Loucy (cell line): ENCODE data around the gene EEF1AKMT1.

Experiments
- H2AFZ ChIP-seq: fragments of 200-600 bp; sonication (generic); 2 replicates; pipeline ENCODE4 v1.6.0; 2016; ENCODE audit warnings: antibody characterized with exemption, mild to moderate bottlenecking, low read length, moderate library complexity
- H3F3A ChIP-seq: fragments of 200-600 bp; 2 replicates; pipeline ENCODE4 v1.6.0; 2016; ENCODE audit warnings: antibody characterized with exemption, low read depth, mild to moderate bottlenecking
- H3K27me3 ChIP-seq: fragments of 200-600 bp; sonication (generic); 2 replicates; pipeline ENCODE4 v1.6.1; 2014; ENCODE audit warnings: low read length, mild to moderate bottlenecking; ENCODE audit not compliant: insufficient read depth, poor library complexity, severe bottlenecking
- H3K36me3 ChIP-seq: fragments of 200-600 bp; sonication (generic); 2 replicates; pipeline ENCODE4 v1.6.1; 2016; ENCODE audit warnings: low read length; ENCODE audit not compliant: insufficient read depth
- H3K4me1 ChIP-seq: fragments of 200-600 bp; sonication (generic); 2 replicates; pipeline ENCODE4 v1.5.1; 2014; ENCODE audit warnings: low read length, mild to moderate bottlenecking; ENCODE audit not compliant: insufficient read depth, poor library complexity, severe bottlenecking
- H3K4me2 ChIP-seq: fragments of 200-600 bp; sonication (generic); 2 replicates; pipeline ENCODE4 v1.6.0; 2014; ENCODE audit warnings: antibody characterized with exemption, low read length, low read depth, mild to moderate bottlenecking; ENCODE audit not compliant: poor library complexity, severe bottlenecking
- H3K4me3 ChIP-seq: fragments of 200-600 bp; sonication (generic); 2 replicates; pipeline ENCODE4 v1.5.1; 2014; ENCODE audit warnings: low read length, mild to moderate bottlenecking, mixed read lengths; ENCODE audit not compliant: poor library complexity, severe bottlenecking
- H3K79me2 ChIP-seq: fragments of 200-600 bp; sonication (generic); 2 replicates; pipeline ENCODE4 v1.6.1; 2014; ENCODE audit warnings: low read length; ENCODE audit not compliant: insufficient read depth
- H3K9ac ChIP-seq: fragments of 200-600 bp; sonication (generic); 2 replicates; pipeline ENCODE4 v1.6.0; 2014; ENCODE audit warnings: mild to moderate bottlenecking, low read depth, low read length, moderate library complexity; ENCODE audit not compliant: poor library complexity, severe bottlenecking
- H3K9me2 ChIP-seq: fragments of 200-600 bp; sonication (generic); replicated peaks from 2 replicates; pipeline ENCODE4 v1.6.1; 2016; ENCODE audit warnings: low read depth, low read length, mixed read lengths
- H3K9me3 ChIP-seq: fragments of 200-600 bp; sonication (generic); 2 replicates; pipeline ENCODE4 v1.6.1; 2014; ENCODE audit warnings: mild to moderate bottlenecking, antibody characterized with exemption, low read length, low read depth; ENCODE audit not compliant: insufficient read depth
- H4K20me1 ChIP-seq: fragments of 200-600 bp; sonication (generic); 2 replicates; pipeline ENCODE4 v1.6.0; 2014; ENCODE audit warnings: antibody characterized with exemption, low read length, mild to moderate bottlenecking; ENCODE audit not compliant: insufficient read depth, poor library complexity, severe bottlenecking
- EZH2phosphoT487 ChIP-seq: fragments of 200-600 bp; IDR thresholded peaks from 2 replicates; pipeline ENCODE4 v1.6.1; 2018; ENCODE audit warnings: antibody characterized with exemption, mild to moderate bottlenecking, moderate library complexity, borderline replicate concordance
- TF ChIP-seq, protein P1 (sequence below): fragments of 200-600 bp; sonication (generic); conservative IDR thresholded peaks from 2 replicates; pipeline ENCODE4 v1.5.1; 2014; ENCODE audit warnings: mild to moderate bottlenecking, antibody characterized with exemption, low read length

The EEF1AKMT1 gene

DNA sequence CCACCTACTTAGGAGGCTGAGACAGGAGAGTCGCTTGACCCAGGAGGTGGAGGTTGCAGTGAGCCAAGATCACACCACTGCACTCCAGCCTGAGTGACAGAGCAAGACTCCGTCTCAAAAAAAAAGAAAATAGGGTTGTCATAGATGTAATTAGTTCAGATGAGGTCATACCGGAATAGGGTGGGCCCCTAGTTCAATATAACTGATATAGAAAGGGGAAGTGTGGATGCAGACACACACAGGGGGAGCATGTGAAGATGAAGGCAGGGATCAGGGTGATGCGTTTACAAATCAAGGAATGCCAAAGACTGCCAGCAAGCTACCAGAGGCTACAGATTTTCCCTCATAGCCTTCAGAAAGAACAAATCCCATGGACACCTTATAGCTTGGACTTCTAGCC lies 24.3 kb upstream of the EEF1AKMT1 start:
- Histone ChIP-seq H3K4me2 (no peak overlapping the region), H3K9ac (no peak overlapping the region), H2AFZ (no peak overlapping the region), H3K4me1 (peaks cover 6% of the 10 kb centered on the region), H3F3A (no peaks in the 10 kb centered on the region), H3K4me3 (no peak overlapping the region), H3K27me3 (no peaks in the 10 kb centered on the region), H3K9me2 (no peaks in the 10 kb centered on the region), H3K36me3 (peaks cover 61% of the 10 kb centered on the region; the same call in 1 of the 2 replicates), H4K20me1 (no peaks in the 10 kb centered on the region), H3K79me2 (no peaks in the 10 kb centered on the region), H3K9me3 (no peaks in the 10 kb centered on the region)
- TF ChIP-seq EZH2phosphoT487 = no peak
- TF ChIP-seq, protein P1, sequence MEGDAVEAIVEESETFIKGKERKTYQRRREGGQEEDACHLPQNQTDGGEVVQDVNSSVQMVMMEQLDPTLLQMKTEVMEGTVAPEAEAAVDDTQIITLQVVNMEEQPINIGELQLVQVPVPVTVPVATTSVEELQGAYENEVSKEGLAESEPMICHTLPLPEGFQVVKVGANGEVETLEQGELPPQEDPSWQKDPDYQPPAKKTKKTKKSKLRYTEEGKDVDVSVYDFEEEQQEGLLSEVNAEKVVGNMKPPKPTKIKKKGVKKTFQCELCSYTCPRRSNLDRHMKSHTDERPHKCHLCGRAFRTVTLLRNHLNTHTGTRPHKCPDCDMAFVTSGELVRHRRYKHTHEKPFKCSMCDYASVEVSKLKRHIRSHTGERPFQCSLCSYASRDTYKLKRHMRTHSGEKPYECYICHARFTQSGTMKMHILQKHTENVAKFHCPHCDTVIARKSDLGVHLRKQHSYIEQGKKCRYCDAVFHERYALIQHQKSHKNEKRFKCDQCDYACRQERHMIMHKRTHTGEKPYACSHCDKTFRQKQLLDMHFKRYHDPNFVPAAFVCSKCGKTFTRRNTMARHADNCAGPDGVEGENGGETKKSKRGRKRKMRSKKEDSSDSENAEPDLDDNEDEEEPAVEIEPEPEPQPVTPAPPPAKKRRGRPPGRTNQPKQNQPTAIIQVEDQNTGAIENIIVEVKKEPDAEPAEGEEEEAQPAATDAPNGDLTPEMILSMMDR = no peak

DNA sequence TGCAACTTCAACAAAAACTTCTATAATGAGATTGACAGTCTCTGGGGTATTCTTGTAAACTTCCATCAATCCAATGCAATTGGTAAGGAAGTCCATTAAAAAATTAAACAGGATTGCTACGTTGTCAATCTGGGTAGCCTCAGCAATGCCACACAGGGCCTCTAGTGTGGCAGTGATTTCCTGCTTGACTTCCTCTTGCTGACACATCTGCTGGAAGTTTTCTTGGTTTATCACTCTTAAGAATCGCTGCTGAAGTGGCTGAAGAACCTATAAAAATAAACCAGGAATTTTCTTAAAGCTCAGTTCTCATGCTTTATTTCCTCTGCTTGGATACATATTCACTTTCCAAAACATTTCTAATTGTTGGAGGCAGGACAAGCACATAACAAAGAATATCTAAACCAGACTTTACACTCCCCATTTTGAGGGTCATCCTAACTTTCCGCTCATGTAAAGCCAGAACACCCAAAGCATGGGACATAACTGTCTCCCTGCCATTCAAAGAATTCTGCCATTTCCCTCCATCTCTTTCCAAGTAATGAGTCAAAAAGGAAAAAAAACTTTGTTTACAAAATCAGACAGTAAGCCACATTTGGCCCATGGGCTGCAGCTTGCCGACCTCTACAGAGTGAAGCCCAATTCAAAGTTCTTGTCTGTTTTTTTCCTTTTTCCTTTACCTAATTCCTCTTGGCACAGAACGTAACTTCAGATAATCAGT lies 23.2 kb upstream of the EEF1AKMT1 start:
- Histone ChIP-seq H3K9me2 (no peaks in the 10 kb centered on the region), H3K36me3 (peaks cover 62% of the 10 kb centered on the region; the same call in 1 of the 2 replicates), H3K9me3 (no peaks in the 10 kb centered on the region), H3F3A (no peaks in the 10 kb centered on the region), H3K4me1 (peaks cover 6% of the 10 kb centered on the region), H3K27me3 (no peaks in the 10 kb centered on the region), H3K4me3 (no peak overlapping the region), H2AFZ (no peak overlapping the region), H3K4me2 (no peak overlapping the region), H3K9ac (no peak overlapping the region), H3K79me2 (no peaks in the 10 kb centered on the region), H4K20me1 (no peaks in the 10 kb centered on the region)
- TF ChIP-seq EZH2phosphoT487 = no peak
- TF ChIP-seq, protein P1 = no peak

- H3K9me2 ChIP-seq = no peaks in the 10 kb centered on the region
- H3K27me3 ChIP-seq = no peaks in the 10 kb centered on the region
- peaks cover 45% of the 10 kb centered on the region; the same call in 1 of the 2 replicates for H3K36me3 ChIP-seq
- H3K79me2 ChIP-seq = no peaks in the 10 kb centered on the region
- H3K4me1 ChIP-seq = no peaks in the 10 kb centered on the region
- no peak overlapping the region for H3K4me3 ChIP-seq
- TF ChIP-seq, protein P1 = no peak
- no peak for TF ChIP-seq EZH2phosphoT487
- H3F3A ChIP-seq = no peaks in the 10 kb centered on the region
- H3K4me2 ChIP-seq = no peak overlapping the region
- H3K9me3 ChIP-seq = no peaks in the 10 kb centered on the region
- H3K9ac ChIP-seq = no peak overlapping the region
- H4K20me1 ChIP-seq = no peaks in the 10 kb centered on the region
- no peak overlapping the region for H2AFZ ChIP-seq
These were observed 15.9 kb upstream of the EEF1AKMT1 start for GRCh38 chr13:20789665-20790064.
